B cell (primary cell): ENCODE data around the gene FHIT. TPM values are rescaled to one million over a fixed set of nuclear protein-coding genes. Genes with fewer than 3 reads are reported as not detected.

ENCODE experiments used
- ATAC-seq: fragments of 200-7000 bp; cut with Tn5 transposase; one replicate; pipeline ENCODE4 v1.10.0; 2021; ENCODE audit warnings: low read depth, mild to moderate bottlenecking, moderate number of reproducible peaks, moderate library complexity
- CTCF ChIA-PET: fragments of 350-600 bp; sonication (Branson Sonifier 250); formaldehyde crosslinking; loops from one replicate; lab custom pipeline; 2021; ENCODE audit warnings: antibody characterized with exemption, inconsistent platforms; lab: Charles Lee
- POLR2A ChIA-PET: fragments of 350-600 bp; sonication (Branson Sonifier 250); formaldehyde crosslinking; loops from one replicate; lab custom pipeline; 2021; ENCODE audit warnings: antibody characterized with exemption; lab: Charles Lee
- DNase-seq: peaks from one replicate; pipeline ENCODE4 v3.0.0; 2013
- H2AFZ ChIP-seq: 2 replicates; pipeline ENCODE4 v1.6.1; 2012; ENCODE audit warnings: mild to moderate bottlenecking, low read depth, low read length; ENCODE audit not compliant: insufficient read depth, poor library complexity, severe bottlenecking
- H3K27ac ChIP-seq, 2 donors: 1 replicate in 1 of 2; 2 replicates in 1 of 2; pipeline ENCODE4 v1.5.1; 2012 to 2013; ENCODE audit warnings: low read length in 2 of 2, mild to moderate bottlenecking in 2 of 2, moderate library complexity in 1 of 2
- H3K27me3 ChIP-seq, 4 experiments: fragments of 200-600 bp in 1 of 4; sonication (generic) in 1 of 4; replicated peaks in 1 of 4; 1 replicate in 2 of 4; 2 replicates in 2 of 4; pipeline versions ENCODE4 v1.6.1 to v1.7.0; 2013 to 2016; ENCODE audit warnings: low read length in 3 of 4, mild to moderate bottlenecking in 2 of 4, mixed read lengths in 1 of 4, moderate library complexity in 1 of 4; ENCODE audit not compliant: insufficient read depth in 4 of 4, control insufficient read depth in 3 of 4; ENCODE audit errors: control extremely low read depth in 1 of 4
- H3K36me3 ChIP-seq, 2 experiments: replicated peaks in 1 of 2; 1 replicate in 1 of 2; 2 replicates in 1 of 2; pipeline versions ENCODE4 v1.6.1 to v1.7.1; 2013; ENCODE audit warnings: low read length in 1 of 2; ENCODE audit not compliant: insufficient read depth in 2 of 2, control insufficient read depth in 1 of 2; ENCODE audit errors: control extremely low read depth in 1 of 2, extremely low read depth in 1 of 2
- H3K4me1 ChIP-seq, 2 donors: fragments of 200-600 bp in 1 of 2; sonication (generic) in 1 of 2; 1 replicate in 1 of 2; 2 replicates in 1 of 2; pipeline versions ENCODE4 v1.5.1 to v1.6.1; 2013 to 2017; ENCODE audit warnings: low read length in 2 of 2; ENCODE audit not compliant: control insufficient read depth in 2 of 2, insufficient read depth in 2 of 2
- H3K4me2 ChIP-seq: replicated peaks from 2 replicates; pipeline ENCODE3; 2012; ENCODE audit warnings: mild to moderate bottlenecking, low read depth, low read length; ENCODE audit not compliant: poor library complexity, severe bottlenecking
- H3K4me3 ChIP-seq, 5 experiments: fragments of 200-600 bp in 1 of 5; sonication (generic) in 1 of 5; 1 replicate in 3 of 5; 2 replicates in 2 of 5; pipeline versions ENCODE4 v1.5.1 to v1.7.0; 2011 to 2016; ENCODE audit warnings: low read length in 4 of 5, mild to moderate bottlenecking in 4 of 5, low read depth in 2 of 5, control low read depth in 1 of 5, moderate library complexity in 1 of 5; ENCODE audit not compliant: insufficient read depth in 1 of 5; ENCODE audit errors: control extremely low read depth in 1 of 5, extremely low read depth in 1 of 5
- H3K79me2 ChIP-seq: fragments of 200-600 bp; sonication (generic); one replicate; pipeline ENCODE4 v1.6.0; 2016; ENCODE audit warnings: low read length; ENCODE audit not compliant: control insufficient read depth, insufficient read depth
- H3K9ac ChIP-seq: fragments of 200-600 bp; sonication (generic); 2 replicates; pipeline ENCODE4 v1.6.1; 2017; ENCODE audit warnings: mild to moderate bottlenecking, low read length, moderate library complexity
- H3K9me3 ChIP-seq, 3 donors: one replicate each; pipeline versions ENCODE4 v1.6.1 to v1.7.1; 2013; ENCODE audit warnings: low read length in 2 of 3; ENCODE audit not compliant: control insufficient read depth in 2 of 3, insufficient read depth in 1 of 3; ENCODE audit errors: control extremely low read depth in 1 of 3
- H4K20me1 ChIP-seq: 2 replicates; pipeline ENCODE4 v1.6.0; 2012; ENCODE audit warnings: mild to moderate bottlenecking, low read length; ENCODE audit not compliant: insufficient read depth, control insufficient read depth, poor library complexity, severe bottlenecking
- H3K27ac Mint-ChIP-seq: one replicate; pipeline ENCODE4 v1.8.0; 2021; ENCODE audit warnings: mixed read lengths
- H3K27me3 Mint-ChIP-seq: one replicate; pipeline ENCODE4 v1.8.0; 2021; ENCODE audit warnings: mixed read lengths
- H3K4me1 Mint-ChIP-seq: one replicate; pipeline ENCODE4 v1.8.0; 2021; ENCODE audit warnings: mixed read lengths
- H3K4me3 Mint-ChIP-seq: one replicate; pipeline ENCODE4 v1.8.0; 2021; ENCODE audit warnings: mixed read lengths
- H3K9me3 Mint-ChIP-seq: one replicate; pipeline ENCODE4 v1.8.0; 2022; ENCODE audit warnings: mixed read lengths; ENCODE audit not compliant: insufficient read depth
- CTCF ChIP-seq: fragments of 200-600 bp; IDR thresholded peaks from one replicate; pipeline ENCODE4 v1.8.0; 2022; ENCODE audit warnings: antibody characterized with exemption, mild to moderate bottlenecking
- WGBS: methylation state at CpG from one replicate; pipeline ENCODE4 v1.1.5; 2013; ENCODE audit warnings: missing lambda C conversion rate; ENCODE audit not compliant: insufficient coverage; 5-methylcytosine and 5-hydroxymethylcytosine counted together
- intact Hi-C: fragments of 100-400 bp; cut with micrococcal nuclease; formaldehyde crosslinking; loops from one replicate; pipeline ENCODE4 v1.10.0; 2022
- polyA plus RNA-seq: library from polyadenylated mRNA; depleted of rRNA; stranded (reverse); fragments of >200 nt; gene quantifications from 2 replicates; pipeline ENCODE4 v1.2.3, GENCODE V29; 2012
- total RNA-seq, 2 donors: library from RNA; stranded (reverse); fragments of 120-200 nt in 1 of 2; gene quantifications; 1 replicate in 1 of 2; 2 replicates in 1 of 2; pipeline versions ENCODE4 v1.2.3 to v1.2.4, GENCODE V29; 2013 to 2022

Gene FHIT
- total and polyA plus RNA-seq, 2 donors (not counting 1 experiment from before 2014, with no cell fraction given) = 1.7 to 7.8 TPM

- ATAC-seq = no peak
Observed at GRCh38 chr3:60708191-60708975, 542.9 kb downstream of the FHIT start.

More at GRCh38 chr3:60708191-60708975, 542.9 kb downstream of the FHIT start:
- DNase-seq = no peak
- no peak for TF ChIP-seq CTCF
- H3K79me2 ChIP-seq = no peaks in the 10 kb centered on the region
- H3K27me3 Mint-ChIP-seq = no peaks in the 10 kb centered on the region
- no peaks in the 10 kb centered on the region for H3K27me3 ChIP-seq
- H3K9me3 Mint-ChIP-seq = no peaks in the 10 kb centered on the region
- no peak overlapping the region for H3K27ac ChIP-seq
- intact Hi-C loops = no loop called here
- H3K4me3 ChIP-seq = no peak overlapping the region
- H3K27ac Mint-ChIP-seq = no peak overlapping the region
- no peak overlapping the region for H2AFZ ChIP-seq
- no peak overlapping the region for H3K9ac ChIP-seq
- ChIA-PET POLR2A (no interaction called here), CTCF (no interaction called here)
- H3K4me1 Mint-ChIP-seq = no peaks in the 10 kb centered on the region
- H3K9me3 ChIP-seq = no peaks in the 10 kb centered on the region
- H3K4me1 ChIP-seq = no peaks in the 10 kb centered on the region
- H3K4me2 ChIP-seq = no peak overlapping the region
- no peaks in the 10 kb centered on the region for H4K20me1 ChIP-seq
- H3K36me3 ChIP-seq = no peaks in the 10 kb centered on the region
- no peak overlapping the region for H3K4me3 Mint-ChIP-seq
- WGBS = no CpG with 5 or more reads among the region's 1 CpG
